ENCODE measurements around the gene KCNK6.

KCNK6 gene

GRCh38 chr19:38274739-38275138 is 44.9 kb upstream of the KCNK6 start:
- no peak overlapping the region for H3K27ac ChIP-seq (replicated peaks)
- DNase-seq (ENCODE audit: low read depth in 1 of 2, low spot score in 1 of 2), result no peak
- no peak overlapping the region for H3K4me3 ChIP-seq (replicated peaks; ENCODE audit: insufficient read depth, low read length)
- H3K27me3 ChIP-seq (ENCODE audit: insufficient read depth, poor library complexity, severe bottlenecking), result no peaks in the 10 kb centered on the region
- TF ChIP-seq REST (IDR thresholded peaks at IDR 0.05; ENCODE audit: insufficient replicate concordance, low read depth) (no peak), POLR2AphosphoS5 (IDR thresholded peaks at IDR 0.05; ENCODE audit: low read depth) (no peak), GABPA (IDR thresholded peaks at IDR 0.05; ENCODE audit: low read depth) (no peak), CTCF (IDR thresholded peaks at IDR 0.05; ENCODE audit: insufficient read depth, low read length) (no peak), SPI1 (IDR thresholded peaks at IDR 0.05; ENCODE audit: borderline replicate concordance, low read depth) (no peak)

- Histone ChIP-seq H3K27ac (replicated peaks) (no peak overlapping the region), H3K4me3 (replicated peaks; ENCODE audit: insufficient read depth, low read length) (no peak overlapping the region), H3K27me3 (ENCODE audit: insufficient read depth, poor library complexity, severe bottlenecking) (peaks cover 4% of the 10 kb centered on the region)
- no peak for DNase-seq (ENCODE audit: low read depth in 1 of 2, low spot score in 1 of 2)
- TF ChIP-seq CTCF (IDR thresholded peaks at IDR 0.05; ENCODE audit: insufficient read depth, low read length) (no peak), REST (IDR thresholded peaks at IDR 0.05; ENCODE audit: insufficient replicate concordance, low read depth) (no peak), GABPA (IDR thresholded peaks at IDR 0.05; ENCODE audit: low read depth) (no peak), SPI1 (IDR thresholded peaks at IDR 0.05; ENCODE audit: borderline replicate concordance, low read depth) (no peak), POLR2AphosphoS5 (IDR thresholded peaks at IDR 0.05; ENCODE audit: low read depth) (no peak)
These were observed 42.6 kb upstream of the KCNK6 start for GRCh38 chr19:38276942-38277517.

GRCh38 chr19:38277549-38277948 is 42.1 kb upstream of the KCNK6 start:
- Histone ChIP-seq H3K27me3 (ENCODE audit: insufficient read depth, poor library complexity, severe bottlenecking) (peaks cover 5% of the 10 kb centered on the region), H3K27ac (replicated peaks) (no peak overlapping the region), H3K4me3 (replicated peaks; ENCODE audit: insufficient read depth, low read length) (no peak overlapping the region)
- DNase-seq (ENCODE audit: low read depth in 1 of 2, low spot score in 1 of 2), result no peak
- TF ChIP-seq GABPA (IDR thresholded peaks at IDR 0.05; ENCODE audit: low read depth), result no peak
- no peak for TF ChIP-seq SPI1 (IDR thresholded peaks at IDR 0.05; ENCODE audit: borderline replicate concordance, low read depth)
- TF ChIP-seq POLR2AphosphoS5 (IDR thresholded peaks at IDR 0.05; ENCODE audit: low read depth), result no peak
- no peak for TF ChIP-seq CTCF (IDR thresholded peaks at IDR 0.05; ENCODE audit: insufficient read depth, low read length)
- TF ChIP-seq REST (IDR thresholded peaks at IDR 0.05; ENCODE audit: insufficient replicate concordance, low read depth), result no peak
